LHCN-M2 (cell line): ENCODE measurements around the gene XRCC3. TPM values are rescaled to one million over a fixed set of nuclear protein-coding genes. Genes with fewer than 3 reads are reported as not detected.
A peak's percentile ranks its signal among the peaks of the same experiment; 100 is the strongest.

Experiments used
- DNase-seq: peaks from one replicate; pipeline ENCODE4 v3.0.0-alpha.2; 2012; ENCODE audit warnings: low read depth
- total RNA-seq: library from RNA; depleted of rRNA; stranded (reverse); fragments of >200 nt; gene quantifications from 2 replicates; pipeline ENCODE4 v1.2.3, GENCODE V29; 2014

XRCC3 gene
- total RNA-seq, 1 experiment from 2014 or later: 46.7 TPM

GRCh38 chr14:103726474-103726873, 11.2 kb upstream of the XRCC3 start:
- DNase-seq: no peak

- DNase-seq: no peak
Observed at GRCh38 chr14:103725739-103726395, 10.6 kb upstream of the XRCC3 start.

GRCh38 chr14:103725001-103725682, 9.9 kb upstream of the XRCC3 start:
- no peak for DNase-seq

DNA sequence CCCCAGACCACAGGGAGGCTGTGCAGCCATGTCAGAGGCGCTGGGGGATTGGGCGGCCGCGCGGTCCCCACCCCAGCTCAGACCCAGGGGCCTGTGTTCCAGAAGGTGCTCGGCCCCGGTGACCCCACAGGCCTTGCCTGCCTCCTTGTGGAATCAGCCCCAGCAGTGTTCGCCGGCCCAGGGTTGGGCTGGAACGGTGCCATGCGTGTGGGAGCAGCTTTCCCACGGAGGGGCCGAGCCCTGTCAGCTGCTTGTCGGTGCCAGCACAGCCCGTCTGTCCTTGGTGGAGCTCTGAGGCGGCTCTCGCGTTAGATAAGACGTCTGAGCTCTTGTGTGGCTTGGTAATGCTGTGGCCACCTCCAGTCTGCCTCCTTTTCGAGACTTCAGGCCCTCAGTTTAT, 8.9 kb upstream of the XRCC3 start:
- no peak for DNase-seq

- DNase-seq: no peak
Observed at GRCh38 chr14:103723748-103724081, 8.5 kb upstream of the XRCC3 start.

- peak; percentile 45 for DNase-seq
Observed at GRCh38 chr14:103721334-103722120, 6.3 kb upstream of the XRCC3 start.

DNA sequence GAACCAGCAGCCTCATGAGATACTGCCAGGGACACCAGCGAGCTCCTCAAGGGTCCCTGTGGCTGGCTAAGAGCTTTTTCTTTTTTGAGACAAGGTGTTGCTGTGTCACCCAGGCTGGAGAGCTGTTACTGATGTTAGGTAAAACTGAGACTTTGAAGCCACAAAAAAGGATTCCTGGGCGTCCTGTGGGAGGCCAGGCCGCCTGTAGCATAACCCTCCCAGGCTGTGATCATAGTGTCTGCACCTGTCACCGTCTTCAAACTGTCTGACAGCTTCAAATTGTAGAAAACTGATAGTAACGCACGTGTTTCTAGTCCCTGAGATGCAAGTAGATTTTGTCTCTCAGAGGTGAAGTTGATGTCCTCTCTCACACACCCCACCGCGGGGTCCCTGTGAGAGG, 4.5 kb upstream of the XRCC3 start:
- DNase-seq: peak; percentile 31

GRCh38 chr14:103718572-103718971, 3.3 kb upstream of the XRCC3 start:
- no peak for DNase-seq

DNA sequence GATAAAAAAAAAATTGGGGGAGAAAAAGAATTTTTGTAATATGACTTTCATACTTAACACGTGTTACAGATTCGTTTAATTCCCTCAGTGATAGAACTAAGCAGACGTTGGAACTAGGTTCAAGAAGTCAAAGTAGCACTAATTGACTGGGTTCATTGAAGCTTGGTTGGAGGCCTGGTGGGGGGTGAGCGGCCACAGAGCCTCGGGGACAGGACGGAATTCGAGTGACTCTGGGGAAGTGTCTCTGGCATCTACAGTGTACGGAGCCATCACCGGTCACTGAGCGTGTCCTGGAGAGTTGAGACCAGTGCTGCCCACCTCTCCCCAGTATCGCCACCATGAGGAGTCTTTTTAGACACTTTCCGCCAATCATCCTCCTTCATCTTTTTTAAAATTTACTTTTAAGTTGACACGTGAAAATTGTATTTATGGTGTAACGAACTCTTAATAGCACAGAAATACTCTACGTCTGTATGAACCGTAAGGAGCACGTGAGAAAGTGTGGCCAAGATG, 1.7 kb upstream of the XRCC3 start:
- no peak for DNase-seq

- DNase-seq: no peak
Observed at GRCh38 chr14:103716091-103716801, 995 bp upstream of the XRCC3 start.

- no peak for DNase-seq
Observed at GRCh38 chr14:103714063-103714724, 1.1 kb downstream of the XRCC3 start.

GRCh38 chr14:103713304-103714062, 1.8 kb downstream of the XRCC3 start:
- no peak for DNase-seq

GRCh38 chr14:103712633-103713247, 2.5 kb downstream of the XRCC3 start:
- DNase-seq: no peak

GRCh38 chr14:103711516-103712431, 3.5 kb downstream of the XRCC3 start:
- DNase-seq: no peak

DNA sequence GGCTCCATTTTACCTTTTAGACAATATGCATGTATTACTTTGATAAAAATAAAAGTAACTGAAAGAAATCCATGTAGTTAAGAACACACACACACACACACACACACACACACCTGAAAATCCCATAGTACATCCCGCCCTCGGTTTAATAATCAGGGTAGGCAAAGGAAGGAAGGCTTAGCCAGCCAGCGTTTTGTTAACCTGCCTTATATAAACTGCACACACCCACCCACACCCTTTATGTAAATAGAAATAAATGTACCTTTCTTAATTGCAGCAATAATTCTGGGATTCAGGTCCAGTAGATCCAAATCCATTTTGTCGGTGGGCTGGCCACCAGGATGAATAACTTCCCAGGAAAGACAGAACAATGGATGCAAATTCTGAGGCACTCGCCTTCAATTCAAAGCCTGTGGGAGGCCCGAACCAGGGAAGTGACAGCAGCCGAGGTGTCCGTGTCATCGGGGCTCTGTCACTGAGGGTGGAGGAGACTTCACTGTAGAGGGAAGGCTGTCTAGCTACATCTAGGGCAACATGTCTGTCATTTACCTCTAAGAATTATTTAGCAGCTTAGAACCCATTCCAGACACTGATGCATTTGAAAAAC, 4.4 kb downstream of the XRCC3 start:
- no peak for DNase-seq

- no peak for DNase-seq
Observed at GRCh38 chr14:103709814-103710213, 5.4 kb downstream of the XRCC3 start.

DNA sequence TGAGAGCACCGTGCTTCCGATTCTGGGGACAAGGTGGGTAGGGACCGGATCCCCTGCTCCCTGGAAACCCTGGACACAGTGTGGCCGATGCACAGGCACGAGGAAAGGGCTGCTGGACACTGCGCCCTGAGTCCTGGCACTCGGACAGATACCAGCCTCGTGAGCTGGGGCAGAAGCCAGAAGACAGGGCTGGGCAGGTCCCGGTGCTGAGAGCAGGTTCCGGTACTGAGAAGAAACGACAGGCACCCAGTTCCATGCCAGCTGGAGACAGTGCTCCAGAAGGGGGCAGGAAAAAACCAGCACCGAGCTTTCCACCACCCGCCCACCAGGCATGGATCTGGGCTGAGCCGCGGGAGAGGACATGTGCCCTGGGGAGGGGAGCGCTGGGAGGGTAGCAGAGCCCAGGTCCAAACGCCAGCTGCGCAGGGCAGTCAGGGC, 6.5 kb downstream of the XRCC3 start:
- no peak for DNase-seq
